H1 (cell line): ENCODE results near the gene TRAPPC2L. TPM values are rescaled to one million over a fixed set of nuclear protein-coding genes. Genes with fewer than 3 reads are reported as not detected.

ENCODE experiments used
- CTCF ChIA-PET: fragments of 300-600 bp; sonication (Branson Sonifier 250); formaldehyde crosslinking; loops from one replicate; lab custom pipeline; 2021; ENCODE audit not compliant: partially characterized antibody; lab: Charles Lee
- POLR2A ChIA-PET: fragments of 300-600 bp; sonication (Branson Sonifier 250); formaldehyde crosslinking; loops from one replicate; lab custom pipeline; 2021; ENCODE audit warnings: inconsistent platforms; ENCODE audit not compliant: partially characterized antibody; lab: Charles Lee
- DNase-seq, 2 experiments: peaks; one replicate each; pipeline versions ENCODE4 v3.0.0 to v3.0.0-alpha.2; 2010 to 2022; ENCODE audit warnings: low spot score in 2 of 2, low read depth in 1 of 2, mixed read lengths in 1 of 2
- FAIRE-seq: peaks from 2 replicates; lab custom pipeline; 2011; peaks lifted over from hg19 to GRCh38; lab: Jason Lieb, UNC
- H2AFZ ChIP-seq: 2 replicates; pipeline ENCODE4 v1.8.1; 2012; ENCODE audit warnings: low read length, inconsistent platforms
- H2AK5ac ChIP-seq: 2 replicates; pipeline ENCODE4 v1.6.1; 2013; ENCODE audit warnings: low read depth, low read length
- H2BK120ac ChIP-seq: replicated peaks from 2 replicates; pipeline ENCODE3; 2013; ENCODE audit warnings: low read depth, low read length, inconsistent platforms
- H2BK12ac ChIP-seq: 2 replicates; pipeline ENCODE4 v1.6.1; 2013; ENCODE audit warnings: low read depth, low read length
- H2BK15ac ChIP-seq: 2 replicates; pipeline ENCODE4 v1.6.1; 2013; ENCODE audit warnings: low read length
- H2BK20ac ChIP-seq: 2 replicates; pipeline ENCODE4 v1.6.1; 2013; ENCODE audit warnings: low read length
- H2BK5ac ChIP-seq: 2 replicates; pipeline ENCODE4 v1.6.1; 2013; ENCODE audit warnings: low read depth, low read length
- H3K14ac ChIP-seq: 2 replicates; pipeline ENCODE4 v1.6.1; 2013; ENCODE audit warnings: inconsistent platforms; ENCODE audit not compliant: insufficient read length
- H3K18ac ChIP-seq: 2 replicates; pipeline ENCODE4 v1.6.1; 2013; ENCODE audit warnings: low read length; ENCODE audit errors: extremely low read depth
- H3K23ac ChIP-seq: 2 replicates; pipeline ENCODE4 v1.6.1; 2013; ENCODE audit warnings: inconsistent platforms; ENCODE audit not compliant: insufficient read length
- H3K23me2 ChIP-seq: 2 replicates; pipeline ENCODE4 v1.6.1; 2013; ENCODE audit warnings: low read depth, low read length
- H3K27ac ChIP-seq: 2 replicates; pipeline ENCODE4 v1.6.1; 2011; ENCODE audit warnings: low read depth, low read length, inconsistent platforms
- H3K27me3 ChIP-seq, 4 experiments: replicated peaks in 1 of 4; 1 replicate in 1 of 4; 2 replicates in 3 of 4; pipeline versions ENCODE4 v1.6.1 to v1.8.1; 2011 to 2013; ENCODE audit warnings: low read length in 3 of 4, mild to moderate bottlenecking in 3 of 4, inconsistent platforms in 2 of 4, mixed read lengths in 2 of 4, moderate library complexity in 1 of 4; ENCODE audit not compliant: control insufficient read depth in 3 of 4, insufficient read depth in 3 of 4; ENCODE audit errors: extremely low read depth in 1 of 4
- H3K36me3 ChIP-seq, 4 experiments: 2 replicates each; pipeline versions ENCODE4 v1.6.1 to v1.8.1; 2011 to 2013; ENCODE audit warnings: mild to moderate bottlenecking in 4 of 4, low read length in 3 of 4, moderate library complexity in 2 of 4, control low read depth in 1 of 4, inconsistent platforms in 1 of 4; ENCODE audit not compliant: insufficient read depth in 4 of 4, control insufficient read depth in 2 of 4
- H3K4ac ChIP-seq: replicated peaks from 2 replicates; pipeline ENCODE3; 2013; ENCODE audit warnings: low read length, low read depth, mixed read lengths, inconsistent platforms; ENCODE audit not compliant: insufficient read length
- H3K4me1 ChIP-seq, 4 experiments: replicated peaks in 1 of 4; 1 replicate in 1 of 4; 2 replicates in 3 of 4; pipeline versions ENCODE4 v1.6.1 to v1.8.1; 2011 to 2013; ENCODE audit warnings: low read length in 3 of 4, inconsistent platforms in 2 of 4, mixed read lengths in 1 of 4; ENCODE audit not compliant: insufficient read depth in 4 of 4, control insufficient read depth in 3 of 4
- H3K4me2 ChIP-seq, 2 experiments: 2 replicates each; pipeline versions ENCODE4 v1.6.1 to v1.8.1; 2011 to 2013; ENCODE audit warnings: low read depth in 2 of 2, low read length in 2 of 2, control low read depth in 1 of 2, inconsistent platforms in 1 of 2, mild to moderate bottlenecking in 1 of 2; ENCODE audit not compliant: insufficient read depth in 1 of 2
- H3K4me3 ChIP-seq, 4 experiments: fragments of 200-600, 300-600 bp in 1 of 4; sonication (generic), shearing (Covaris generic), sonication (Bioruptor Twin) in 1 of 4; 2 replicates each; pipeline versions ENCODE4 v1.5.1 to v1.8.1; 2011 to 2016; ENCODE audit warnings: low read length in 4 of 4, low read depth in 3 of 4, control low read depth in 2 of 4, inconsistent platforms in 2 of 4, mild to moderate bottlenecking in 2 of 4, mixed read lengths in 1 of 4, moderate library complexity in 1 of 4; ENCODE audit not compliant: insufficient read depth in 2 of 4; ENCODE audit errors: extremely low read depth in 1 of 4
- H3K56ac ChIP-seq: replicated peaks from 2 replicates; pipeline ENCODE3; 2013; ENCODE audit warnings: low read depth, mild to moderate bottlenecking, mixed read lengths, low read length, inconsistent platforms; ENCODE audit not compliant: insufficient read length
- H3K79me1 ChIP-seq: 2 replicates; pipeline ENCODE4 v1.6.1; 2013; ENCODE audit warnings: low read depth, low read length, control low read depth
- H3K79me2 ChIP-seq, 2 experiments: 2 replicates each; pipeline versions ENCODE4 v1.6.1 to v1.8.1; 2012 to 2013; ENCODE audit warnings: low read length in 2 of 2, mild to moderate bottlenecking in 2 of 2, inconsistent platforms in 1 of 2; ENCODE audit not compliant: insufficient read depth in 2 of 2, control insufficient read depth in 1 of 2
- H3K9ac ChIP-seq, 4 experiments: replicated peaks in 1 of 4; 1 replicate in 1 of 4; 2 replicates in 3 of 4; pipeline versions ENCODE4 v1.6.1 to v1.8.1; 2011 to 2013; ENCODE audit warnings: low read depth in 3 of 4, low read length in 3 of 4, control low read depth in 2 of 4, mild to moderate bottlenecking in 2 of 4, moderate library complexity in 2 of 4, inconsistent platforms in 1 of 4; ENCODE audit errors: extremely low read depth in 1 of 4
- H3K9me3 ChIP-seq, 2 experiments: 2 replicates each; pipeline versions ENCODE4 v1.6.1 to v1.8.1; 2012 to 2013; ENCODE audit warnings: mild to moderate bottlenecking in 2 of 2, moderate library complexity in 2 of 2, control low read depth in 1 of 2, inconsistent platforms in 1 of 2, low read depth in 1 of 2, low read length in 1 of 2, mixed read lengths in 1 of 2; ENCODE audit not compliant: insufficient read depth in 2 of 2
- H4K20me1 ChIP-seq, 2 experiments: replicated peaks in 1 of 2; 2 replicates each; pipeline versions ENCODE3 to v1.8.1; 2011 to 2013; ENCODE audit warnings: inconsistent platforms in 2 of 2, low read length in 2 of 2, mild to moderate bottlenecking in 1 of 2; ENCODE audit not compliant: insufficient read depth in 2 of 2, control insufficient read depth in 1 of 2
- H4K5ac ChIP-seq: 2 replicates; pipeline ENCODE4 v1.6.1; 2013; ENCODE audit warnings: low read length, low read depth, mixed read lengths, inconsistent platforms; ENCODE audit not compliant: insufficient read length
- H4K8ac ChIP-seq: 2 replicates; pipeline ENCODE4 v1.8.0; 2013; ENCODE audit warnings: mild to moderate bottlenecking, moderate library complexity, low read length, inconsistent platforms; ENCODE audit not compliant: insufficient read depth; ENCODE audit errors: extremely low read depth
- H4K91ac ChIP-seq: replicated peaks from 2 replicates; pipeline ENCODE3; 2013; ENCODE audit warnings: low read length, mixed read lengths, inconsistent platforms; ENCODE audit not compliant: insufficient read length
- BACH1 ChIP-seq: IDR thresholded peaks from 2 replicates; pipeline ENCODE4 v1.6.1; 2012; ENCODE audit warnings: low read length, improper control_type of control experiment
- HDAC6 ChIP-seq: IDR thresholded peaks from one replicate; pipeline ENCODE4 v1.7.1; 2012; ENCODE audit warnings: low read depth, mild to moderate bottlenecking, inconsistent platforms, low read length, moderate library complexity
- MAX ChIP-seq: IDR thresholded peaks from 2 replicates; pipeline ENCODE4 v1.6.1; 2012; ENCODE audit warnings: inconsistent platforms
- NANOG ChIP-seq: IDR thresholded peaks from 2 replicates; pipeline ENCODE4 v1.6.1; 2011; ENCODE audit warnings: low read length, low read depth, mild to moderate bottlenecking, inconsistent platforms; ENCODE audit not compliant: insufficient read depth, poor library complexity, severe bottlenecking
- NRF1 ChIP-seq: IDR thresholded peaks from 2 replicates; pipeline ENCODE4 v1.6.1; 2011; ENCODE audit warnings: mild to moderate bottlenecking, low read depth, low read length, improper control_type of control experiment
- RBBP5 ChIP-seq: IDR thresholded peaks from 2 replicates; pipeline ENCODE4 v1.7.1; 2012; ENCODE audit warnings: low read depth, mild to moderate bottlenecking, inconsistent platforms, low read length, moderate library complexity, borderline replicate concordance
- RFX5 ChIP-seq: IDR thresholded peaks from 2 replicates; pipeline ENCODE4 v1.6.1; 2011; ENCODE audit warnings: low read depth, low read length, improper control_type of control experiment, borderline replicate concordance
- SIN3A ChIP-seq, 2 experiments: IDR thresholded peaks in 1 of 2; conservative IDR thresholded peaks in 1 of 2; 2 replicates each; pipeline ENCODE4 v1.6.1; 2011 to 2012; ENCODE audit warnings: low read length in 2 of 2, improper control_type of control experiment in 1 of 2, low read depth in 1 of 2, mild to moderate bottlenecking in 1 of 2
- SP2 ChIP-seq: IDR thresholded peaks from 2 replicates; pipeline ENCODE4 v1.6.1; 2012; ENCODE audit warnings: mild to moderate bottlenecking, low read length, inconsistent platforms
- SUZ12 ChIP-seq: fragments of 200-600 bp; sonication (generic); IDR thresholded peaks from 2 replicates; pipeline ENCODE4 v1.6.1; 2012; ENCODE audit warnings: mild to moderate bottlenecking, inconsistent platforms, low read length, moderate library complexity, mixed read lengths
- YY1 ChIP-seq: IDR thresholded peaks from 2 replicates; pipeline ENCODE4 v1.6.1; 2011; ENCODE audit warnings: low read depth, mild to moderate bottlenecking, low read length
- WGBS, 2 experiments: shearing (Covaris generic) in 1 of 2; methylation state at CpG; one replicate each; pipeline versions ENCODE4 v1.1.6 to v1.1.7; 2013 to 2015; ENCODE audit warnings: low lambda C conversion rate in 2 of 2, mixed read lengths in 2 of 2, inconsistent platforms in 1 of 2, low coverage in 1 of 2, missing lambda C conversion rate in 1 of 2; ENCODE audit not compliant: insufficient replicate concordance in 2 of 2, insufficient coverage in 1 of 2, insufficient read length in 1 of 2; ENCODE audit errors: extremely low coverage in 1 of 2, missing lambda C conversion rate in 1 of 2; 5-methylcytosine and 5-hydroxymethylcytosine counted together
- polyA plus RNA-seq, 7 experiments: library from polyadenylated mRNA; depleted of rRNA in 3 of 7; stranded (reverse) in 5 of 7; unstranded in 2 of 7; fragments of >200 nt in 5 of 7; fragments of 200-250 nt in 2 of 7; gene quantifications; 1 replicate in 5 of 7; 2 replicates in 1 of 7; 4 replicates in 1 of 7; pipeline versions ENCODE4 v1.2.1 to v1.2.3, GENCODE V29; 2011 to 2013; ENCODE audit warnings: missing spikeins in 2 of 7, mixed read lengths in 2 of 7
- total RNA-seq: library from RNA; stranded (reverse); fragmentation: NEBNext Ultra II Directional; extraction: Animal tissue kit (Norgen Biotek cat#: 25700); gene quantifications from 2 replicates; pipeline ENCODE4 v1.2.1, GENCODE V29; 2021

Gene TRAPPC2L
- total and polyA plus RNA-seq, 2 of the 8 experiments (the other 6 are each of a cell fraction or from before 2014, with no cell fraction given), result 98.7 to 133 TPM

- Histone ChIP-seq H3K18ac (peak within 1 kb of the TSS; percentile 96), H3K27ac (peak within 1 kb of the TSS; percentile 85), H3K79me1 (0 out of 2 replicates have a peak, but pooled peaks cover 6% of the 10 kb centered on the region), H3K14ac (peak within 1 kb of the TSS; percentile 90), H2BK5ac (peak within 1 kb of the TSS; percentile 94; the same call in 1 of the 2 replicates), H3K4ac (peak within 1 kb of the TSS; percentile 100), H3K9me3 (no peaks in the 10 kb centered on the region), H2BK120ac (peak within 1 kb of the TSS; percentile 82), H3K9ac (peak within 1 kb of the TSS; percentile 84 to 93 (median 86)), H3K36me3 (peaks cover 19 to 38% (median 25%) of the 10 kb centered on the region in 4 experiments), H2AFZ (peak within 1 kb of the TSS; percentile 72; the same call in 1 of the 2 replicates), H4K91ac (peak within 1 kb of the TSS; percentile 99), H4K20me1 (peaks cover 20 to 30% of the 10 kb centered on the region in 2 experiments), H3K27me3 (no peaks in the 10 kb centered on the region), H2BK15ac (no peak within 1 kb of the TSS), H2AK5ac (no peak within 1 kb of the TSS), H4K5ac (peak within 1 kb of the TSS; percentile 100), H3K4me3 (peak within 1 kb of the TSS; percentile 67 to 86 (median 82)), H3K79me2 (peaks cover 0 to 18% of the 10 kb centered on the region in 2 experiments; a peak in 2 of 4 replicates), H2BK12ac (no peak within 1 kb of the TSS; the same call in 1 of the 2 replicates), H3K23ac (no peak within 1 kb of the TSS), H3K4me2 (peak within 1 kb of the TSS; percentile 82 to 90), H4K8ac (peak within 1 kb of the TSS; percentile 98), H3K4me1 (peaks cover 0 to 11% (median 4%) of the 10 kb centered on the region in 4 experiments; a peak in 5 of 7 replicates), H3K23me2 (peaks cover 10% of the 10 kb centered on the region), H3K56ac (peak within 1 kb of the TSS; percentile 98), H2BK20ac (no peak within 1 kb of the TSS)
- 4% methylated on average over 51 of the region's 84 CpGs; no CpG with 5 or more reads in 1 of the 2 experiments for WGBS, 2 experiments
- CTCF ChIA-PET, result interaction anchor here (0.7 to 5.7 kb wide), 23 partner anchors 10 to 404 kb away, joined by 3 to 29 read pairs (median 3); partner anchors contain the start of genes GALNS and TRAPPC2L
- FAIRE-seq (no peak), DNase-seq (peak; percentile 79 to 99)
- POLR2A ChIA-PET, result interaction anchor here (0.7 to 8.1 kb wide), 18 partner anchors 7 to 372 kb away, joined by 3 to 77 read pairs (median 5); partner anchors contain the start of genes GALNS and TRAPPC2L
- TF ChIP-seq RFX5, result no peak
- peak; percentile 82 for TF ChIP-seq MAX
- TF ChIP-seq SIN3A (conservative IDR thresholded peaks at IDR 0.05 in 1 of 2, IDR thresholded peaks at IDR 0.05 in 1 of 2; ENCODE audit: low read depth in 1 of 2, low read length in 2 of 2), result peak in 1 of 2 experiments; percentile 65; a peak in 2 of 4 replicates
- TF ChIP-seq BACH1, result peak; percentile 65
- no peak for TF ChIP-seq HDAC6
- peak; percentile 67 for TF ChIP-seq NRF1
- TF ChIP-seq SP2, result no peak
- no peak for TF ChIP-seq NANOG
- no peak; the same call in 1 of the 2 replicates for TF ChIP-seq RBBP5
- TF ChIP-seq SUZ12, result no peak
- peak; percentile 90 for TF ChIP-seq YY1
Observed at GRCh38 chr16:88811769-88812512, 45.0 kb upstream of the TRAPPC2L start, which contains the start of gene APRT. Gene APRT (minus strand): TSS chr16:88811928. CDS start chr16:88811899, 29 bp downstream.
